DMS153 (cell line): ENCODE results near the gene STXBP6.

Source experiments
- DNase-seq: peaks from one replicate; lab custom pipeline; 2025; lab: John Stamatoyannopoulos, UW

Gene STXBP6

DNA sequence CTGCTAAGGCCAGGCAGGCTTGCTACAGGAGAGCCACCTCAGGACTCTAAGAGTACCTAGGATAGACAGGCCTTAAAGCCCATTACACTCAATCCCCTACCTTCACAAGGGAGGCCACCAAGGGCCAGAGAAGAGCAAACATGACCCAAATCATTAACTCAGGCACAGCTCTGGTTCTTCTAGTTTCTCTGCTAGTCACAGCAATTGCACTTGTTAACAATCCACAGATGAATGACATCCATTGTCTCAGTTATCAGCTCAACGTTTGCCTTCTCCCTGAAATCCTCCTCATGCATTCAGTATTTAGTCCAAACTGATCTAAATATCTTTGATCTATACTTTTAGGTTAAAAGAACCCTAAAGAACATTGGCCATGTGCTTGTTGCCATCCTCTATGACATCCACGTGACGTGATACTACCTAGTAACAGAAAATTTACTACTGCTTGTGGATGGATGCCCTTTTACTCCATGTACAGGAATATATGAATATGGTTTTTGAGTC lies 164.5 kb downstream of the STXBP6 start:
- no peak for DNase-seq

DNA sequence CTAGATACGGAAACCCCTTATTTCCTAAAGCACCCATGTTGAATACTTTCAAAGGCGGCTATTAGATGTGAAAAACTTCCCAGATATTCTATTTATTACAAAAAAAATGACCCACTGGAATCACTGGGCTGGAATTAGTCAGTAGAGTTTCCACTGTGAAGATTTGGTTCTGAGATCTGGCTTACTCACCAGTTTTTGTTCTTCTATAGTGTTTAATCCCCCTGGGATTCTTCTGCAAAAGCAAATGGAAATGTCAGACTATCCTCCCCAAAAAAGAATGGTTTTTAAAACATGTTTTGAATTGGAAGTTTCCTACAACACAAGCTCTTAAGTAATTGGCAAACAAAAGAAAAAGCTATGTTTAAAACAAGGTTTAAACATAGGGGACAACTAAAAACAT lies 166.4 kb downstream of the STXBP6 start:
- DNase-seq, result no peak

DNA sequence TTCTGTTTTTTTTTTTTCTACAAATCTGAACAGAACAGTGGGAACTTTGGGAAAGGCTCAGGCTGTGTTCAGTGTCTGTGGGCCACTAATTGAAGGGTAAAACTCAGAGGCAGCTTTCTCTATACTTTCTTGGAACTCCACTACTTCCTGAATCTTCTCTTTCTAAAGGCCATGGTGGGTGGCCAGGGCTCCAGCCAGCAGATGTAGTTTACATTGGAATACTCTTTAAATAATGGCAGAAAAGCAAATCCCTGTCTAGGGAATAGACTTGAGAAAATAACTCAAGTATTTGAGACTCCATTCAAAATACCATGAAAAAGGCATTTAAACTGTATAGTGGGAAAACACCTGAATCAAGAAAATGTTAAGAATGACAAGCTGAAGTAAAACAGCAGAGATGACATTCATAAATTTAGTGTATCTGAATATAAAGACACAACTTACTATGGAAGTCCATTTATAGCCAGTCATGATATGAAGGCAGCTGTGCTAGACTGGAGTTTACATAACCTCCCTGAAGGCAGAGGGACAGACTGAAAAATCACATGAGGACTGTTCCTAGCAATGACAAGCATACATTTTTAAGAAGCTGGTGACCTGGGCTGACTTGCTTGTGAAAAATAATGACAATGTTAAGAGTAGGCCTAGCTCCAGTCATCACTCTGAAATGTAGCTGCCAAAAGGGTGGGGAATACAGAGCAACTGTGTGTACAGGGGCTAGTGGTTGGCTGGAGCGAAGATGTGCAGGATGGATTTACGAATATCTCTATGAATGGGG lies 168.6 kb downstream of the STXBP6 start:
- DNase-seq, result no peak

DNA sequence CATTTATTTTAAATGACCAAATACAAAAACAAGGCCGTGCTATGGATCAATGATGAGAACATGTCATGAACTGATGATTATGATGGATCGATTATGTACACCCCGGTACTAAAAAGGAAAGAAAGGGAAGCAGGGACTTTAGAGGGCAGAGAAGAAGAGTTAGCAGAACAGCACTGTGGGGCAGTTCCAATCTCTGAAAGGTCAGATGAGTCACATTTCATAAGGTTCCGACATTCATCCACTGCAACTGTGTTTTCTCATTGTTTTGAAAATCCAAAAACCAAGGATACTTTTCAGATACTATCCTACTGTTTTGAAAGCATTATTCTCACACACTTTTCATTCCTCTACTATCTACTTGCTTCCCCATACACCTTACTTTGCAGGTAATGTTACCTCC lies 169.3 kb downstream of the STXBP6 start:
- no peak for DNase-seq

DNA sequence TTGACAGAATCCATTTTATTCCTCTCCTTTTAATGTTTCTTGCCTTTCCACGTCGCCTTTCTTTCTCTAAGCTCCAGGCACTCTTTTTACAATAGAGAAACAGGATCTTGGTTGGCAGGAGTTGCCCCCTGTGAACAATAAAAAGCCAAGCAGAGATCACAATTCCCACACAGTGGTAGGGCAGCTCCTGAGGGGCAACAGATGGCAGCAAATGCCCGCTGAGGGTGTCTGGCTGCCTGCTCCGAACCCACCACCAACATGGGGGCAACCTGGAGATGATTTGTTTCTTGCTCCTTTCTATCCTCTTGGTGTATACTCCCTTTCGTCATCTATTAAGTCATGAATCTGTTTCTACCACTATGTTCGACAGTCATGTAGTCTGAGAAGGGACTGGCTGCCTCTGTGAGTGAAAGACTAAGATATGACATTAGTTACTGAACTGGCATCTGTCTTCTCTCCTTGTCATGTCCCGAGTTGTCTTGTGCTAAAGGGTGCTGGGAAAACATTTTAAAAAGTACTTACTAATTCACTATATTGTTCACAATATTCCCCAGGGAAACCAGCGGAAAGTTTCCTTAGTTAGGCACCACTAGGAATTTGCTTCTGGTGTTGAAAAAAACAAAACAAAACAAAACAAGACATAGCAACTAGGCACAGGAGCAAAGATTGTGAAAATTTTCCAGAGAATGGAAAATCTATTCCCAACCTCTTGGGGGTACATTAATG lies 170.1 kb downstream of the STXBP6 start:
- DNase-seq, result no peak

DNA sequence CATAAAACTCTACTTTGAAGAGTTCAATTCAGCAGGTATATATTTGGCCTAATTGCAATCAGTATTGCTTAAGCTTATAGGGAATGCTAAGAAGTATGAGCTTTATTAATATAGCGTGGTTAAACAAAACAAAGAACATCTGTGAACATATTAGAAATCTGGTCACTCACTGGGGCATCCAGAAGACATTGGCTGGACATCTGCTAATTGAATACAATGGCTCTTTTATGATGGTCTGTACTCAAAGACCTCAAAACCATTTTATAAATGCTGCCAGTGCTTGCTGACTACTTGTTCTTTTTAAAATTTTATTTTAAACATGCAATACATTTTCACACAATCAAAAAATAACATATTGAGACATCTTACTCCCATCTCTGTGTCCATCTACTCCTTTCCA lies 173.0 kb downstream of the STXBP6 start:
- no peak for DNase-seq

DNA sequence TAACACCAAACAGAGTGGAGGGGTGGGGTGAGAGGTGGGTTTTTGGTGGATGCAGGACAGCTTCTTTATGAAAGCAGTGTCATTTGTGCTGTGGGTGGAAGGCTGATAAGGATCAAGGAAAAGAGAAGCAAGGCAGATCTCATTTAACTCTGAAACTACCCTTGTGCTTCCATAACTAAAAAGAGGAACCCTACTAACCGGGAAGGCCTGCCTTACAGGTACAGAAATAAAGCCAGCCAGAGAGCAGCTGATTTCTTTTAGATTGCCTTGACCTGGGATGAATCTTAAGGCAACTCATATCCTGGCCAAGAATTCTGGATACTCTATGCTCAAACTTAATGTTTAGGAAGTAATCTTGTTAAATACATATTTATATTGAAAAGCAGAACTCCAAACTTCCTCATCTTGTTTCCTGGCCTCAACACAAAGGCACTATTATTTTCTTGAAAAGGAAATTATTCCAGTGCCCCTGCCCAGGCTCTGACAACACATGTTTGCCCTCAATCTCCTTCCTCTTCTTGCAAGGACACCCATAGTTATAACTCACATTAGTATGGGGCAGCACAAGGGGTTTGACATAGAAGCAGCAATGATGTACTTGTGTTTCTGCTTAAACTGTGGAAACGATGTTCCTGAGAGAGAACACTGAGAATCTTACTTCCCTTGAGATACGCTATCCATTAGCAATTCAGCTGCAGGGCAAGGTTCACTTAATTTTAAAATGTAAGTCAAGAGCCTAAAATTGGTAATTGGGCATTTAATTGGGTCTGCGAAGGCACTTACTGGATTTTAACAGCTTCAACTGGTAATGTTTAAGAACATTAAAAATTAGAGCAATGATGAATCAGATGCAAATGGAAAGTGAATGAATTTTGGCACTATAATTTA lies 173.7 kb downstream of the STXBP6 start:
- DNase-seq, result no peak

DNA sequence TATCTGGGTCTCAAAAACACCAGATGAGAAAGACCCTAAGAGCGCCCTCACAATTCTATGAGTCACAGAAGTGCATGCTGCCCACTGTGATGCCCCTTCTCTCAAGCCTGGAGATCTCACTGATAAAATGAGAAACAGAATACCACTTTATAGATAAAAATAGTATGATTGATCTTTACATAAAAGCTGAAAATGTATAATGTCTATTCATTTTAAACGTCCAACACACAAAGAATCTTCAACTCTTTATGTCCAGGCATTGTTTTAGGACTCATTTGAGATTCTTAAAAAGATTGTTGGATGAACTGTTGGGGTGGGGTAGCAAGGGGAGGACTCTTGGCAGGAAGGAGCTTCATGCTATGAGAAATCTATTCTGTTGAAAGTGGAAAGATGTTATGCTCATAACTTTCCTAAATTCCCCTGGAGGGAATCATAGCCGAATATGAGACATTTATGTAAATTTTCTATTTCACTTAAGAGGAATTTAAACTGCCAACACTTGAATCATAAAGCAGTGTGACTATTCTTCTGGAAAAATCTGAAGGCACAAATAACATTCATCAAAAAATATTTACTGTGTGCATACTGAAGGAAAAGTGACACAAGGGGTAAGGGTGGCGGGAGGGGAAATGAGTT lies 174.6 kb downstream of the STXBP6 start:
- no peak for DNase-seq

DNA sequence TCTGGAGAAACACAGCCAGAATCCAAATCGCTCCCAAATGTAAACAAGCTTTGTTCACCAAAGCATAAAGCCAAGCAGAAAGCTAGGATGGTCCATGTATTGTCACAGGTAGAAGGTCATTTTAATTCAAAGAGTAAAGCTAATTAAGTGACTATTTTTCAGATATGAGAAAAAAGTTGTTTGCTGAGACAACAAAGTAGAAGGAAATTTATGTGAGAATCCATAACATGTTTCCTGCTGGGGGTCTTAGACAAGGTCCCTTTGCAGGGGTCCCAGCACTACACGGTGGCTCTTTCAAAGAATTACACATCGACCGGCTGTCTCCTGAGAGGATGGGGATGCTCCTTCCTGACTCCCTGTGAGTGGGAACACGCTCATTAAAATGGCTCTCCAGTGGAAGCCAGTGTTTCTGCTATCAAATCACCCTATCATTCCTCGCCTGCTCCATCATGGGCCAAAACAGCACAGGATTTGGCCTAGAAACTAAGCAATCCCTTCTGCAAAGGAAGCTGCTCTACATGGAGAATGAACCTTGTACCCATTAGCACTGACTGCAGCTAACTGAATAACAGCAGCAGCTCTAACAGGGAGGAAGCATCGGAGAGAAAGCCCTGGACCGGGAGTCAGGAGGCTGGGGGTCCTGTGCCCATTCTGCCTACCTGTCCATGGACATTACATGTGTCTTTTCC lies 175.3 kb downstream of the STXBP6 start:
- DNase-seq, result no peak

DNA sequence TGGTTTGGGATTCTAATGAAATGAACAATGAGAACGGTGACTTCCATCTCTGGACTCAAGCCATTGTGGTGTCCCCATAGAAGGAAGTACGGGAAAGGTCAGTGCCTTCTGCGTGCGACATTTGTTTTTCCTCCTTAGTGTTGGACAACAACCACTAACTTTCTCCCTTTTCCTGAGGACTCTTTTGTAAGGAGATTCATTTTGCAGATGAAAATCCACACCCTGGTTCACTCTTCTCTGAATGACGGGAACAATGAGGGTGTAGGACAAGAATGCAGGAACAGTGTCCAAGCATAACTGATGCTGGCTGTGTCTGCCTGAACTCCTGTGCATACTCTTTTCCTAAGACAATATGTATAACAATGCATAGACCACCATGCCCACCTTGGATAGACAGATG lies 176.4 kb downstream of the STXBP6 start:
- DNase-seq, result no peak

DNA sequence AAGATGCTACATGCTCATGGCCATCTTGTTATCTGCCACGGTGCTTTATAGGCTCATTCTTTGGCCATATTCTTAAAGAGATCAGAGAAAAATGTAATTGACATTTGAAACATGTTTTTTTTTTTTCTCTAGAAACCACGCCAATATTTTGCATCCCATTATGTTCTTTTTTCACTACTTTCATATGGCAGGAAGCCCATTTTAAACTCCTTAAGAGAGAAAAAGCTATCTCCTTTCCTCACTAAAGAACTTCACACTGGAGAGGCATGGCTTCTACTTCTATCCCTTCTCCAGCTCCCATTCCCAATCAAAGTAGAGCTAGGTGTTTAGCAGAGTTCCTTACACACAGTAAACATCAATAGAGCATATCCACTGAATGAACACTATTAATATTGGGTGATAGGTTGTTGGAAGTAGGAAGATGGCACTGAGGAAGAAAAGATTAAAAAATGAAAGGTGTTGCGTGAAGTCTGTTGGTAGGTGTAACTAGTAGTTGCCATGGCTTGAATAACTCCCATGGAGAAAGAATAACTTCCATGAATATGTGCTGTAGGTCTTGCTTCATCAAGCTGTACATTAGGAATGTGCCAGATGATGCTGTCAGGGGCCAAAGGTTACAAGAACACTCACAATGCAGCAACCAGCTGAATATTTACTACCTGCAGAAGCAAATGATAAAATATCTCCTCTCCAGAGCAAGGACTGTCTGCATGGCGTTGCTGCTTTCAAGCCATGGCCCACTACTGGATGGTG lies 178.8 kb downstream of the STXBP6 start:
- DNase-seq, result no peak

DNA sequence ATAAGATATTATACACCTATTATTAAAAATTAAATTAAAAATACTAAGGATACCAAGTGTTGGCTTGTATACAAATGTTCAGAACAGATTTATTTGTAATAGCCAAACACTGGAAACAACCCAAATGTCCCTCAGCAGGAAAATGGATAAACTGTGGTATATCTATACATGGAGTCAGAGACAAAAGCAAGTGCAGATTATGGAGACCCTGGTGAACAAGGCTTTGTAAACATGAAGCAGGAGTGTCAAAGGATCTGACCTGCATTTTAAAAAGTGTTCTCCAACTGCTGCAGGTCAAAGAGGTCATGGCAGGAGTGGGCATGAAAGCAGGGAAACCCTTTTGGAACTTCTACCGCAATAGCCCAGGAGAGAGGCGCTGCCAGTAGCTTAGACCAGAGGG lies 181.6 kb downstream of the STXBP6 start:
- DNase-seq, result no peak

DNA sequence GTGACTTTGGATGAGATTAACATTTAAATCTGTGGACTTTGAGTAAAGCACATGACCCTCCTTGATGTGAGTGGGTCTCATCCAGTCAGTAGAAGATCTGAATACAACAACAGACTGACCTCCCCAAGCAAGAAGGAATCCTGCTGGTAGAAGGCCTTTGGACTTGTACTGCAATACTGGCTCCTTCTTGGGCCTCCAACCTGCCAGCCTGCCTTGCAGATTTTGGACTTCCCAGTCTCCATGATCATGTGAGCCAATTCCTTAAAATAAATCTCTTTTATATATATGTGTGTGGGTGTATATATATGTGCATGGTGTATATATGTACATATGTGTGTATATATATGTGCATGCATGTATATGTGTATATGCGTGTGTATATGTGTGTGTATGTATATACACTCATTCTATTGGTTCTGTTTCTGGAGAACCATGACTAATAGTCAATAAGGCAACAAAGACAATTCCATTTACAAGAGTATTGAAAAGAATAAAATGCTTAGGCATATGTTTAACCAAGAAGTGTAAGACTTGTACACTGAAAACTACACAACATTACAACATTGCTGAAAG lies 183.8 kb downstream of the STXBP6 start:
- no peak for DNase-seq

DNA sequence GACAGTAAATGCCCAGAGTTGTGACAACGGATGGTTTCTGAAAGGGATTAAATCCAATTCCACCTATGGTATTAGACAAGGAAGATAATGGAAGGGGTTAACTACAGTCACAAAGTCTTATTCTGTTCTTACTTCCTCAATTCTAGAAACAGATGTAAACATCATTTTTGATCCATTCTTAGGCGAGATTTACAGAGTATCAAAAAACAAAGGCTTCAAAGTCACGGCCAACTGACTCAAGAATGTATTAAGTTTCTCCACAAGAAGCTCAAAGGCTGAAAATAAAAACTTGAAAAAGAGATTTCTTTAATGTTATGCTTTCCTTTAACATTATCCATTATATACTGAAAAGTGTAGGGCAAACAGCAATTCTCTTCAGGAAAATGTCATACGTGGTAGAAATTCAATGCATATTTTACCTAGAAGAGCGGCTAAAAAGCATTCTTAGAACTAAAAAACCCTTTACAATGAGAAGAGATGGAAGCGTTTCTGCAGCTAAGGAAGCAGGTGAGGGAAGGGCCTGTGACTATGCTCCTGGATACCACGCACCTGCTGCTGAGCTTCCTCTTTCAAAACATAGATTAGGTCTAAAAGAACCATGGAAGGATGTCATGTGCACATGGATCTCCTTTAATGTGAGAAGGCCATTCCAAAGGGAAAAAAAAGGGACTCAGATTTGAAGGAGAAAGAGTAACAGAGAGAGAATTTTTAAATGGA lies 185.8 kb downstream of the STXBP6 start:
- DNase-seq, result no peak

DNA sequence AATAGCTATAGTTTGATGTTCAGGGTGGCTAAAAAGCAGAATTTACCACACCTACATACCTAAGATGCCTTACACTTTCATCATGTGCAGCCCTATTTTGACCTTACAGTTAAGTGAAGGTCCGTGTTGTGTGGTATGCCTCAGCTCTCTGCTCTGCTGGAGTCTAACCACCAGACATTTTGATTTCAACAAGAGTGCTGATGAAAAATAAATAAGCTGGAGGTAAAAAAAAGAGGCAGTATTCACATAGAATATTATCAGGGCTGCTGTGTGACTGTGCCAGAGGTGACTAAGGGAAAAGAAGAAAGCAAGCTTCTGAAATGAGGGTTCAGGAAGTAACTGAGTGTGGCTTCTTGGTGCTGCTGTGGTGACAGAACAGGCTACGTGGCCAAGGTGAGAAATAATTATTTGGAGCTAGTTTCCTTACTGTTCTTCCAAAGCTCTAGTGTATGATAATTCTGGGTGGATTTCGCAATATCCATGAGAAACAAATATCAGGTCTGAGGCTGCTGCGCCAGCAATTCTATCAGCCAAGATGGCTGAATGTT lies 188.8 kb downstream of the STXBP6 start:
- no peak for DNase-seq

DNA sequence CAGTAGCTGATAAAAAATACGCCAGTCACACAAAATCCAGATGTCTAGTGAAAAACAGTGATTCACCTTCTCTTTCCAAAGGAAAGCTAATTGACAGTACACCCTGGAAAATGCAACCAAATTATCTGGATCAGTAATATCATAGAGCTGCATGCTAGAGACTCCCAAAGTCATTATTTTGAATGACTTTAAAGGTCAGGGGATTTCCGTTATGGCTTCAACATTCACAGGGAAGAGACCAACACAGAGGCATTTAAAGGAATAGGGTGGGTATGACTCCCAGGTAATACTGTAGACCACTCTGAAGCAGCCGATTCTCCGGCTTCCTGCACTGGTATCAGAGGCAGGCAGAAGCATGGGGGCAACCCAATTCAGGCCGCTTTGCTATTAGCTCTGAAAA lies 190.4 kb downstream of the STXBP6 start:
- DNase-seq, result no peak

DNA sequence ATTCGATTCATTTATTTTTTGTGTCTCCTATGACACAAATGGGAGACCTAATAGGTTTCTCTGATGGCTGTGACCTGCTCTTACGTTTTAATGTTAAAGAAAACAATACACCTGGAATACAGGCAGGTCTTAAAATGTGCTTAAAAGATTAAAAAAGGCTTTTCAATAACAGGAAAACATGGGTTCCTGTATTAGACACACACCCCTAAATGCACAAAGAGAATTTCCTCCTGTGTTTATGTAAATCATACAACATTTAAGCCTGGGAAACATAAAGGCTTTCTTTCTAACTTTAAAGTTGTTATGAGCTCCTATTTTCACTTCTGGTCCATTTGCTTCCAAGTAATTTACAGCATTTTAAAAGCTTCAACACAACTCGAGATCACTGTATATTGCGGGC lies 191.3 kb downstream of the STXBP6 start:
- DNase-seq, result no peak

DNA sequence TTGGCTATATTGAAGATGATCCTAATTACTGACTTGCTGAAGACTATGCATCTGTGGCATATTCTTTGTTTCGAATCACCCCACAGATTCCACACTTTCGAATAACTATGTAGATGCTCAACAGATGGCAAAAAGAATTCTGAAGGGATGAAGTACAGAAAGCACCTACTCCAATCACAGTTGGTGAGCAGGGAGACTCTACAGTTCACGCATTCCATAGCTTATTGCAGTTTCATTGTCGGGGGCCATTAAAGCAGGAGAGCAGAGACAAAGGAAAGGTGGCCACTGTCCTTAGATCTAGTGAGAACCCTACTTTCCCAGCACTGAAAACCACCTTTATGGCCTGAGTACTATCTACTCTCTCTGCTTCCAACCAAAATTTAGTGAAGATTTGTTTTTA lies 191.9 kb downstream of the STXBP6 start:
- no peak for DNase-seq

DNA sequence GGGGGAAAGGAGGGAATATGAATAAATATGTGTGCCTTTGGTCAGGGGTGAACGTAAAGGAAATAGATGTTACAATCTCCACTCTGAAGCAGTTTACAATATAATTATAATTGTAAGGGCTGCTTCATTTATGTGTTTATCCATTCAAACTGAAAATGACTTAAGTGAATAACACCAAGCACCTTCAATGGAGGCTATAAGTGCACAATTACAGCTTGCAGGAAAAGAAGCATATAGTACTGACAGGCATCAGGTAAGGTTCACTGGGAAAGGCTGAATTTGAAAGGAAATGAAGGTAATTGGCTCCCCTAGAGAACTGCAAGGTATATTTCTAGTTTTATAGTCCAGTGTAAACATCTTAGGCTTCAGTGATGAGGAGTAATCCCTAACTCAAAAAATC lies 192.7 kb downstream of the STXBP6 start:
- no peak for DNase-seq
